AG04449 (cell line): ENCODE results near the gene PRSS3.
"Not testable (repeated sequence)": the region's sequence is repeated elsewhere in the genome, so short reads cannot be mapped to it uniquely, and the experiment has no call there.

Experiments
- CTCF ChIA-PET: fragments of 350-600 bp; formaldehyde crosslinking; extraction: SDS; loops from one replicate; lab custom pipeline; 2021; ENCODE audit warnings: antibody characterized with exemption; lab: Yijun Ruan, JAX
- POLR2A ChIA-PET: fragments of 400-600, 350-600 bp; formaldehyde crosslinking; extraction: SDS; loops from one replicate; lab custom pipeline; 2020; ENCODE audit warnings: antibody characterized with exemption, inconsistent platforms; lab: Yijun Ruan, JAX
- DNase-seq: peaks from one replicate; pipeline ENCODE4 v3.0.0-alpha.2; 2010; ENCODE audit warnings: low read depth, low spot score
- H3K4me3 ChIP-seq: 2 replicates; pipeline ENCODE4 v1.5.1; 2011; ENCODE audit warnings: low read depth, mild to moderate bottlenecking, control low read depth, low read length
- CTCF ChIP-seq: IDR thresholded peaks from one replicate; pipeline ENCODE4 v1.5.1; 2011; ENCODE audit warnings: mild to moderate bottlenecking, moderate library complexity, low read length, control low read depth, inconsistent platforms; ENCODE audit not compliant: insufficient read depth; ENCODE audit errors: missing control alignments

PRSS3 gene

DNA sequence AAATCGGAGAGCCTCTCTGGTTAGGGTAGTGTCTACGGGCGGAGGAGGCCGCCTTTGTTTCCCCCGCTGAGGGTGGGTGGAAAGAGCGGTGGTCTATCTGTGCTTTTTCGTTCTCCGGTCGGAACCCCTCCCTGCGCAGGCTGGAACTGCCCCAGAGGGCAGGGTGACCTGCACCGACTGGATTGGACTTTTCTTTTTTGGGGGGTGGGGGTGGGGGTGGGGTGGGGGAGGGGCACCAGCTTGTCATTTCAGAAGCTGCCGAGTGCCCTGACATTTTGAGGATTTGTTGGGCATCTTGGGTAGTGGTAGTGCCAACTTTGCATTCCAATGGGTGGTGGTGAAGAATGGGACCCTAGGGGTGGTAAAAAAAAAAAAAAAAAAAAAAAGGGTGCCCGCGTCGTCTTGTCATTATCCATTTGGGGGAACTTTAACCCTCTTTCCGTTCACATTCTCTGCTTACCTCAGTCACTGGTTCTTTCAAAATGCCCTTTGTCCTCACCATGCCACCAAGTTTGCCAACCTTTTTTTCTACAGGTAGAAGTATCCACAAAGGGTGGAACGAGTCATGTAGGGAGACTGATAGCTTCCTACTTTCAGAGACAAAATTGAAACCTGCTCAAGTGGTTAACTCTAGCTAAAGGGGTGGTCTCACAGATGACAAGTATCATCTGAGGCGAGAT, 22.9 kb downstream of the PRSS3 start:
- ChIA-PET POLR2A (interaction anchor here (0.6 to 0.7 kb wide), 3 partner anchors 34 to 107 kb away, joined by 3 read pairs; no protein-coding TSS in a partner anchor), CTCF (interaction anchor here (0.7 kb wide), 1 partner anchor 219 kb away, joined by 3 read pairs; no protein-coding TSS in a partner anchor)
- TF ChIP-seq CTCF, result no peak
- peak overlapping the region; percentile 89 for H3K4me3 ChIP-seq
- no peak for DNase-seq

DNA sequence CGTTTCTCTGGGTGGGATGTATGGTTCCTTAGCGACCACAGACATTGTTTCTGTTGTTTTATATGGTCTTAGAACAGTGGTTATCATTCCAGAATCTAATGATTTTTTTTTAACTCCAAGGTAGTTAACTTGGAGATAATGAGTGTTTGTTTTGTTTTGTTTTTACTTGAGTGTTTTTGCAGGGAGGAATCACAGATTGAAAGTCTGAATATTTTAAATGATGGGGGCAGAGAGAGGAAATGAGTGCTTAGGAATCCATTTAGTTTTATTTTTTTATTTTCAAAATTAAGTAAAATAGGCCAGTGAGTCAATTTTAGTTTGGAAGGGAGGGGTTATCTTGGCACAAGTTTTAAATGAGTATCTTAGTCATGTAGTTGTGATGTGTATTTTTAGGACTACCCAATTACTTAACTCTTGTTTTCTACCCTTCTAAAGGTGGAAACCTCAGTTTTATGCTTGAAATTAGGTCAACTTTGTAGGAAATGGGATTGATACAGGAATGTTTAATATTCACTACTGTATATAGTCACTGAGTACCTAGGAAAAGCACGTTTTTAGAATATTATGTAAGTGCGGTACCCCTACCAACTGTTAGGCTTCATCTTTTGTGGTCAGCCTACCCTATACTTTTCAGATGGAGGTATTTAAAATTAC, 23.6 kb downstream of the PRSS3 start:
- ChIA-PET POLR2A (interaction anchor here (0.6 kb wide), 2 partner anchors 33 to 106 kb away, joined by 3 read pairs; no protein-coding TSS in a partner anchor), CTCF (no interaction called here)
- H3K4me3 ChIP-seq, result peak overlapping the region; percentile 89
- TF ChIP-seq CTCF, result no peak
- DNase-seq, result no peak

GRCh38 chr9:33820231-33820745, 24.9 kb downstream of the PRSS3 start:
- no peak for DNase-seq
- ChIA-PET POLR2A (no interaction called here), CTCF (interaction anchor here (0.6 to 1.9 kb wide), 2 partner anchors 15 to 187 kb away, joined by 3 to 9 read pairs; no protein-coding TSS in a partner anchor)
- no peak for TF ChIP-seq CTCF
- peak overlapping the region; percentile 16 for H3K4me3 ChIP-seq

GRCh38 chr9:33823801-33824200, 28.4 kb downstream of the PRSS3 start:
- H3K4me3 ChIP-seq, result no peak overlapping the region
- TF ChIP-seq CTCF, result no peak
- CTCF ChIA-PET, result interaction anchor here (1.1 to 2.9 kb wide), 2 partner anchors 9 to 10 kb away, joined by 3 to 13 read pairs; no protein-coding TSS in a partner anchor
- DNase-seq, result no peak
- POLR2A ChIA-PET, result no interaction called here

- H3K4me3 ChIP-seq, POLR2A ChIA-PET, DNase-seq: not testable (repeated sequence)
- CTCF ChIA-PET, result interaction anchor here (1.2 kb wide), 1 partner anchor 13 kb away, joined by 5 read pairs; no protein-coding TSS in a partner anchor
Observed at GRCh38 chr9:33827285-33827684, 31.9 kb downstream of the PRSS3 start.

GRCh38 chr9:33829641-33830230, 34.4 kb downstream of the PRSS3 start:
- not testable (repeated sequence) for H3K4me3 ChIP-seq, DNase-seq
- POLR2A ChIA-PET, result interaction anchor here (0.7 kb wide), 1 partner anchor 16 kb away, joined by 3 read pairs; no protein-coding TSS in a partner anchor
- CTCF ChIA-PET, result interaction anchor here (1.1 kb wide), 1 partner anchor 51 kb away, joined by 3 read pairs; no protein-coding TSS in a partner anchor
